Adrenal gland (tissue), 12 donors: ENCODE results near the gene RYR3. TPM values are rescaled to one million over a fixed set of nuclear protein-coding genes. Genes with fewer than 3 reads are reported as not detected.

Source experiments
- DNase-seq, 7 donors: peaks; one replicate each; pipeline ENCODE4 v3.0.0-alpha.2; 2019 to 2020
- H3K27ac ChIP-seq, 5 donors: fragments of 200-600 bp; sonication (generic) in 4 of 5; 1 replicate in 3 of 5; 2 replicates in 2 of 5; pipeline versions ENCODE4 v1.5.1 to v1.8.0; 2016 to 2020; ENCODE audit warnings: mild to moderate bottlenecking in 1 of 5
- H3K27me3 ChIP-seq: fragments of 200-600 bp; 2 replicates; pipeline ENCODE4 v1.8.0; 2021
- H3K36me3 ChIP-seq, 2 donors: fragments of 200-600 bp; replicated peaks in 1 of 2; 1 replicate in 1 of 2; 2 replicates in 1 of 2; pipeline versions ENCODE4 v1.5.1 to v1.8.0; 2018 to 2022
- H3K4me1 ChIP-seq, 2 donors: fragments of 200-600 bp; replicated peaks in 1 of 2; 1 replicate in 1 of 2; 2 replicates in 1 of 2; pipeline versions ENCODE4 v1.5.1 to v1.8.0; 2018 to 2021
- H3K4me3 ChIP-seq, 4 donors: fragments of 200-600 bp; sonication (generic) in 3 of 4; one replicate each; pipeline ENCODE4 v1.5.1; 2016 to 2018
- H3K9me3 ChIP-seq, 3 donors: fragments of 200-600 bp; sonication (generic) in 1 of 3; replicated peaks in 1 of 3; 1 replicate in 2 of 3; 2 replicates in 1 of 3; pipeline versions ENCODE4 v1.5.1 to v1.8.0; 2016 to 2021
- POLR2A ChIP-seq, 2 donors: fragments of 450-650 bp; IDR thresholded peaks; one replicate each; pipeline ENCODE4 v1.6.1; 2017; ENCODE audit warnings: antibody characterized with exemption in 2 of 2, mild to moderate bottlenecking in 2 of 2, moderate library complexity in 1 of 2
- WGBS, 4 donors: extraction: QIAGEN DNeasy Blood & Tissue Kit in 2 of 4; methylation state at CpG; one replicate each; pipeline versions ENCODE4 v1.1.5 to v1.1.7; 2013 to 2017; 5-methylcytosine and 5-hydroxymethylcytosine counted together
- intact Hi-C, 2 donors: fragments of 100-400 bp; cut with DNase I; formaldehyde crosslinking; loops; one replicate each; pipeline versions ENCODE4 v1.14.1 to v1.15.0; 2022 to 2023
- polyA plus RNA-seq, 3 donors: library from polyadenylated mRNA; stranded (reverse); fragments of 200-250 nt in 2 of 3; fragments of 350-450 nt in 1 of 3; fragmentation: Illumina TruSeq in 1 of 3; extraction: RNeasy Lipid Tissue Mini Kit (QIAGEN cat#74804) in 1 of 3; gene quantifications; one replicate each; pipeline ENCODE4 v1.2.3, GENCODE V29; 2013 to 2014
- total RNA-seq, 9 donors: library from RNA; depleted of rRNA in 4 of 9; stranded (reverse); fragments of >200 nt in 4 of 9; fragments of 120-200 nt in 1 of 9; fragmentation: NEBNext Ultra II Directional in 1 of 9; extraction: Animal tissue kit (Norgen Biotek cat#: 25700) in 1 of 9; gene quantifications; one replicate each; pipeline versions ENCODE4 v1.1.0 to v1.2.4, GENCODE V29; 2013 to 2023
- TF ChIP-seq, protein P1 (sequence below), 6 experiments: fragments of 450-650 bp in 4 of 6; fragments of 200-600 bp in 2 of 6; sonication (generic) in 1 of 6; IDR thresholded peaks; 1 replicate in 5 of 6; 2 replicates in 1 of 6; pipeline versions ENCODE4 v1.5.1 to v1.8.0; 2016 to 2021; ENCODE audit warnings: antibody characterized with exemption in 6 of 6, mild to moderate bottlenecking in 2 of 6, moderate library complexity in 1 of 6
- donor health status: healthy with polysubstance abuse.
- donor health status: Bipolar disorder and iron deficiency.
- donor health status: DM: yes; HTN: yes; CAD: no.
- donor health status: DM: no; HTN: no; CAD: no.
- donor health status: DM: no; HTN: no; CAD: no.
- donor health status: DM: yes; HTN: yes; CAD: no.

The RYR3 gene
- total and polyA plus RNA-seq, 12 donors, result 0.32 to 60.7 (median 3.4) TPM

DNA sequence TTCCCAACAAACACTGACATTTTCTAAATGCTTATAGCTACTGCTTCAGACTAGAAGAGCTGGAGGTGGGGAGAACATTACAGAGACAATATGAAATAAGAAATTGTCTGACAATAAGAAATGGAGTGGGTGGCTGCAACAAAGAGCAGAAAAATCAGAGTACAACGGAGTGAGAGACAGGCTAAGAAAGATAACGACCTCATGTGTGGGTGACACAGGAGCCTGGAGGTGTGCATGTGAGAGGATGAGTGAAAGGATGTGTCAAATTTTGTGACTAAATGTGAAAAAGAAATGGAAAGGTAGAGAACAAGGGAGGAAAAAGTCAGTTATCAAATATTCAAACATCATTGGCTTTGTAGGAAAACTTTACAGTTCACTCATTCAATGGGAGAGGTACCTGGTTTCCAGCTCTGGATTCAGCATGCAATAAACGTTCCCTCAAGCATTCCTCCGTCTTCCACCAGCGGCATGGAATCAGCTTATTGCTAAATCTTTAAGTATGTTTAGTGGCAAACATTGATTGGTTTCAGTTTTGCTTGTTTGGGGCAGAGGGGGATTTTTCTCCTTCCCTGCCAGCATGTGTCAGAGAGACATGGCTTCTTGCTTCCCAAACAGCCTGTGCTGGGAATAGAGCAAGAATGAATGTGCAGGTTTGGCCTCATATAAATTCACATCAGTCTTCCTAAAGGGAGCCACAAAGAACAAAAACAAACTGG is 553.8 kb downstream of the RYR3 start:
- Histone ChIP-seq H3K27ac (no peak overlapping the region), H3K4me3 (no peak overlapping the region), H3K9me3 (no peaks in the 10 kb centered on the region), H3K36me3 (no peaks in the 10 kb centered on the region), H3K27me3 (no peaks in the 10 kb centered on the region), H3K4me1 (no peaks in the 10 kb centered on the region)
- no peak for TF ChIP-seq POLR2A (IDR thresholded peaks at IDR 0.05)
- TF ChIP-seq, protein P1, sequence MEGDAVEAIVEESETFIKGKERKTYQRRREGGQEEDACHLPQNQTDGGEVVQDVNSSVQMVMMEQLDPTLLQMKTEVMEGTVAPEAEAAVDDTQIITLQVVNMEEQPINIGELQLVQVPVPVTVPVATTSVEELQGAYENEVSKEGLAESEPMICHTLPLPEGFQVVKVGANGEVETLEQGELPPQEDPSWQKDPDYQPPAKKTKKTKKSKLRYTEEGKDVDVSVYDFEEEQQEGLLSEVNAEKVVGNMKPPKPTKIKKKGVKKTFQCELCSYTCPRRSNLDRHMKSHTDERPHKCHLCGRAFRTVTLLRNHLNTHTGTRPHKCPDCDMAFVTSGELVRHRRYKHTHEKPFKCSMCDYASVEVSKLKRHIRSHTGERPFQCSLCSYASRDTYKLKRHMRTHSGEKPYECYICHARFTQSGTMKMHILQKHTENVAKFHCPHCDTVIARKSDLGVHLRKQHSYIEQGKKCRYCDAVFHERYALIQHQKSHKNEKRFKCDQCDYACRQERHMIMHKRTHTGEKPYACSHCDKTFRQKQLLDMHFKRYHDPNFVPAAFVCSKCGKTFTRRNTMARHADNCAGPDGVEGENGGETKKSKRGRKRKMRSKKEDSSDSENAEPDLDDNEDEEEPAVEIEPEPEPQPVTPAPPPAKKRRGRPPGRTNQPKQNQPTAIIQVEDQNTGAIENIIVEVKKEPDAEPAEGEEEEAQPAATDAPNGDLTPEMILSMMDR (IDR thresholded peaks at IDR 0.05), result no peak
- no peak for DNase-seq
- WGBS, 4 donors, result 91 to 96% (median 95%) methylated on average over 5 of the region's 5 CpGs
- intact Hi-C loops, result no loop called here

DNA sequence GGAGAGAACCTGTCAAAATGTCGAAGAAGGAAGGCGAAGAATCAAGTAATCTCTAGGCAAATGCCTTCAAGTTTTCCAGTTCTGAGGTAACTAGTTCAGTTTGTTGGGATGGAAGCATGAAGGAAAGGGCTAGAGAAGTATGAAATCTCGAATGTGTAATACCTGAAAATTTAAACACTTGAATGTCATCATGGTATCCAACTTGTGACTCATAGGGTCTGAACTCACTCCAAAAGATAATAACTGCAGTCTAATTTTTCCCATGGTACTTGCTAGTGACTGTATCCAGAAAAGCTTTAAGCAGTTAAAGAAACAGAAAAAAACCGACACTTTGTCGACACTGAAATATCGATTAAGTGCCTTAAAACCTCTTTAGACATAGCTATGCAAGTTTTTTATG is 554.6 kb downstream of the RYR3 start:
- 52 to 90% (median 80%) methylated on average over 6 of the region's 6 CpGs for WGBS, 4 donors
- H3K36me3 ChIP-seq, result no peaks in the 10 kb centered on the region
- TF ChIP-seq, protein P1 (IDR thresholded peaks at IDR 0.05), result no peak
- TF ChIP-seq POLR2A (IDR thresholded peaks at IDR 0.05), result no peak
- no peak overlapping the region for H3K4me3 ChIP-seq
- no peak overlapping the region for H3K27ac ChIP-seq
- intact Hi-C loops, result no loop called here
- no peaks in the 10 kb centered on the region for H3K4me1 ChIP-seq
- DNase-seq, result no peak
- H3K27me3 ChIP-seq, result no peaks in the 10 kb centered on the region
- H3K9me3 ChIP-seq, result no peaks in the 10 kb centered on the region

DNA sequence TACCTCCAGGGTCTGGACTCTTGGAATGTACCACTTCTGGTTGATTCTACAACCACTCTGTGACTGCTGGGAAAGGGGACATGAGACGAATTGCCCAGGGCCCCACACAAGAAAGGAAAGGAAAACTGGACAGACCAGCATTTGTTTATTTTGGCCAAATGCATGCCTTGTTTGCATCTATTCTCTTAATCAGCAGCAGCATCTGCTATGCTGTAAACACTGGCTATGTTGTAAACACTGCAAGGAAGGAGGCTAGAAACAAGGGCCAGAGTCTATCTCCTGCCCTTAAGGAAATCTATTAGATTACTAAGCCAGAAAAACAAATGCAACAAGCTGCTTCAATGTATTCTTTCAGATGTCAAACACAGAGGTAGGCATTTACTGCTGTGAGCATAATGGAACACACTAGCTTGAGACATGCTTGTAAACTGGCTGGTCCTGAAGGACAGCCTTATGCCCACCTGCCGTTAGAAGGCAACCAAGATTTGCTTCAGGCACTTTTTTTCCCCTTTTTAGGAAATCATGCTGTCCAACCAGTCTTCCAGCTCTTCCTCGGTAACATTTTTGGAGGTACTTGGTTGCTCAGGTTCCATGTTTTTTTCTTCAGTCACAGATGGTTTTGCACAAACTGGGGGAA is 555.5 kb downstream of the RYR3 start:
- Histone ChIP-seq H3K4me1 (no peaks in the 10 kb centered on the region), H3K27me3 (no peaks in the 10 kb centered on the region), H3K36me3 (no peaks in the 10 kb centered on the region), H3K27ac (no peak overlapping the region), H3K4me3 (no peak overlapping the region), H3K9me3 (no peaks in the 10 kb centered on the region)
- intact Hi-C loops, result no loop called here
- 79 to 88% (median 83%) methylated on average over 3 of the region's 3 CpGs for WGBS, 4 donors
- DNase-seq, result no peak
- no peak for TF ChIP-seq POLR2A (IDR thresholded peaks at IDR 0.05)
- TF ChIP-seq, protein P1 (IDR thresholded peaks at IDR 0.05), result no peak

DNA sequence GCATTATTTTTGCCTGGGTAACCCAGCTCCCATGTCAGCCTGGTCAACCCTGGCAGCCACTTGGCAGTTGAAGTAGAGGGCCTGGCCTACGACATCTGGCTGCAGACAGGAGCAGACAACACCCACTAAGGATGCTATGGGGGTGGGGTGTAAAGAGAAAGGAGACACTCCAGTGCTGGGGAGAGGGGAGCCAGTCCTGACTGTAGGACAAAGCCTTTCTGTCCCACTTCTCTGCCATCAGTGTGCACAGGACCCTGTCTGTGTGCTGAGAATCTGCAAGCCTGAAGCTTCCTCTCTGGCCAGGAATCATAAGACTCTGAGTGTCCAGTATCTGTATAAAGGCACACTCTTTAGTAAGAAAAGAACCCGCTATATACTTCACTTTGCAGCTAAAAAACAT is 561.2 kb downstream of the RYR3 start:
- Histone ChIP-seq H3K27me3 (no peaks in the 10 kb centered on the region), H3K9me3 (no peaks in the 10 kb centered on the region), H3K36me3 (no peaks in the 10 kb centered on the region), H3K4me1 (no peaks in the 10 kb centered on the region), H3K4me3 (no peak overlapping the region), H3K27ac (no peak overlapping the region)
- TF ChIP-seq, protein P1 (IDR thresholded peaks at IDR 0.05), result no peak
- TF ChIP-seq POLR2A (IDR thresholded peaks at IDR 0.05), result no peak
- WGBS, 4 donors, result 82 to 97% (median 90%) methylated on average over 2 of the region's 2 CpGs
- intact Hi-C loops, result no loop called here
- DNase-seq, result no peak
